ENCODE measurements around the gene S100A10. TPM values are rescaled to one million over a fixed set of nuclear protein-coding genes. Genes with fewer than 3 reads are reported as not detected.

S100A10 gene
- total and polyA plus RNA-seq, 11 donors = 55.5 to 403 (median 196) TPM

GRCh38 chr1:151952811-151953210, 40.8 kb downstream of the S100A10 start:
- 80 to 90% (median 89%) methylated on average over 1 of the region's 1 CpG for whole genome bisulfite sequencing, 4 donors

GRCh38 chr1:151949371-151950193, 44.1 kb downstream of the S100A10 start:
- 93 to 96% (median 95%) methylated on average over 17 to 18 of the region's 18 CpGs for WGBS, 4 donors
- no peaks in the 10 kb centered on the region for H3K9me3 ChIP-seq
- ATAC-seq = no peak
- H3K27ac ChIP-seq = no peak overlapping the region
- H3K4me1 ChIP-seq = peaks cover 6 to 27% (median 21%) of the 10 kb centered on the region in 12 donors
- H3K4me3 ChIP-seq = no peak overlapping the region
- no peak for DNase-seq
- H3K36me3 ChIP-seq = no peaks in the 10 kb centered on the region
- TF ChIP-seq POLR2A (IDR thresholded peaks at IDR 0.05) (no peak), CTCF (IDR thresholded peaks at IDR 0.05) (no peak)
- no peaks in the 10 kb centered on the region for H3K27me3 ChIP-seq
- intact Hi-C loops (cut with DNase I) = loop anchor here in 2 of 10 donors (5.0 kb wide), 1 partner anchor 43 kb away; the partner anchor contains the start of gene S100A10 (in 2 of the 2)

More at GRCh38 chr1:151952811-151953210, 40.8 kb downstream of the S100A10 start:
- no peak overlapping the region for H3K27ac ChIP-seq
- no peaks in the 10 kb centered on the region for H3K4me1 ChIP-seq
- DNase-seq (no peak), ATAC-seq (no peak)
- TF ChIP-seq CTCF (IDR thresholded peaks at IDR 0.05) = no peak
- no peak for TF ChIP-seq POLR2A (IDR thresholded peaks at IDR 0.05)
- no peak overlapping the region for H3K4me3 ChIP-seq
- no peaks in the 10 kb centered on the region for H3K9me3 ChIP-seq
- H3K27me3 ChIP-seq = no peaks in the 10 kb centered on the region
- intact Hi-C loops (cut with DNase I) = no loop called here
- H3K36me3 ChIP-seq = no peaks in the 10 kb centered on the region

GRCh38 chr1:151948506-151948905, 45.2 kb downstream of the S100A10 start:
- H3K9me3 ChIP-seq = no peaks in the 10 kb centered on the region
- H3K27me3 ChIP-seq = no peaks in the 10 kb centered on the region
- no peak overlapping the region for H3K4me3 ChIP-seq
- DNase-seq (no peak), ATAC-seq (no peak)
- TF ChIP-seq POLR2A (IDR thresholded peaks at IDR 0.05) (no peak), CTCF (IDR thresholded peaks at IDR 0.05) (no peak)
- intact Hi-C loops (cut with DNase I) = loop anchor here in 2 of 10 donors (5.0 kb wide), 1 partner anchor 44 kb away; the partner anchor contains the start of gene S100A10 (in 2 of the 2)
- no peaks in the 10 kb centered on the region for H3K36me3 ChIP-seq
- H3K27ac ChIP-seq = no peak overlapping the region
- peaks cover 8 to 37% (median 30%) of the 10 kb centered on the region in 12 donors for H3K4me1 ChIP-seq
- 69 to 83% (median 75%) methylated on average over 1 of the region's 1 CpG for WGBS, 4 donors

- Histone ChIP-seq H3K4me1 (peaks cover 8 to 49% (median 38%) of the 10 kb centered on the region in 12 donors), H3K36me3 (no peaks in the 10 kb centered on the region), H3K4me3 (no peak overlapping the region), H3K27me3 (no peaks in the 10 kb centered on the region), H3K9me3 (no peaks in the 10 kb centered on the region), H3K27ac (peak overlapping the region in 4 of 12 donors; percentile 75 to 89 (median 84))
- intact Hi-C loops (cut with DNase I) = loop anchor here in 2 of 10 donors (5.0 kb wide), 1 partner anchor 45 kb away; the partner anchor contains the start of gene S100A10 (in 2 of the 2)
- TF ChIP-seq CTCF (IDR thresholded peaks at IDR 0.05) = no peak
- TF ChIP-seq POLR2A (IDR thresholded peaks at IDR 0.05) = no peak
- DNase-seq (no peak), ATAC-seq (no peak)
- 77 to 88% (median 83%) methylated on average over 2 of the region's 2 CpGs for WGBS, 4 donors
Measured at GRCh38 chr1:151947140-151947539, 46.5 kb downstream of the S100A10 start.

Data from heart left ventricle (tissue), 16 donors.